ENCODE data around the gene CDKL1.

The CDKL1 gene

DNA sequence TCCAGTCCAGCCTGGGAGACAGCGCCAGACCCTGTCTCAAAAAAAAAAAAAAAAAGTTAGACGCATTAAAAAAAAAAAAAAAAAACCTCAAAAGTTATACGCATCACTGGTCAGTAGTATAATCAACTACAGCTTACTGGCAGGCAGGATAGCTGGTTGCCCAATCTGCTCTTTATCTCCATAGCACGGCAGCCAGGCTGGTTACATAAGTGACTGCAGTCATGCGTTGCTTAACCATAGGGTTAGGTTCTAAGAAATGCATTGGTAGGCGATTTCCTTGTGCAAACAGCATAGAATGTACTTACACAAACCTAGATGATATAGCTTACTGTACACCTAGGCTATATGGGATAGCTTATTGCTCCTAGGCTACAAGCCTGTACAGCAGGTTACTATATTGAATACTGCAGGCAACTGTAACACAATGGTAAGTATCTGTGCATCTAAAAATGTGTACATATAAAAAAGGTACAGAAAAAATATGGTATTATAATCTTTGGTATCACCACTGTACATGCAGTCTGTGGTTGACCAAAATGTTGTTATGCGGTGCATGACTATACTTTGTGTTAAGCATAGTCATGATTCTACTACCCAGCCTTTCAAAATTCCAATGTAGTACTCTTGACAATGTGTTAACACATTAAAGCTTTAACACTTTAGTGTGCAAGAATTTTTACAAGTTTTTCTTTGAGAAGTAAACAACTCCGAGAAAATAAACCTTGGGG, 92.8 kb downstream of the CDKL1 start:
- Histone ChIP-seq H3K36me3 (ENCODE audit: control insufficient read depth in 1 of 2, insufficient read depth in 2 of 2, low read depth in 1 of 2, low read length in 2 of 2) (peaks cover 0 to 3% of the 10 kb centered on the region in 2 experiments), H3K79me1 (replicated peaks; ENCODE audit: low read length, poor library complexity, severe bottlenecking) (peaks cover 9% of the 10 kb centered on the region), H3K18ac (ENCODE audit: low read depth in 1 of 2, low read length in 2 of 2) (no peak overlapping the region), H4K91ac (ENCODE audit: low read length) (no peak overlapping the region), H3K4me1 (ENCODE audit: control insufficient read depth, insufficient read depth, low read depth, low read length) (no peaks in the 10 kb centered on the region), H2BK120ac (ENCODE audit: low read depth, low read length) (no peak overlapping the region), H3K4me2 (ENCODE audit: low read length, poor library complexity, severe bottlenecking) (no peak overlapping the region), H2AFZ (ENCODE audit: low read depth, low read length) (no peak overlapping the region), H2BK5ac (ENCODE audit: low read depth, low read length, poor library complexity, severe bottlenecking) (no peak overlapping the region), H2BK12ac (ENCODE audit: low read length in 2 of 2) (no peak overlapping the region), H3K23ac (ENCODE audit: low read length in 2 of 2) (no peak overlapping the region), H2BK15ac (ENCODE audit: low read depth, poor library complexity, severe bottlenecking) (no peak overlapping the region), H2AK5ac (ENCODE audit: low read length, severe bottlenecking) (no peak overlapping the region), H4K8ac (ENCODE audit: low read length) (no peak overlapping the region), H3K9me3 (ENCODE audit: control insufficient read depth, low read length) (no peaks in the 10 kb centered on the region), H3K4me3 (ENCODE audit: insufficient read depth in 1 of 2, low read depth in 1 of 2, low read length in 2 of 2) (no peak overlapping the region), H3K27ac (ENCODE audit: low read length, poor library complexity, severe bottlenecking) (no peak overlapping the region), H3K4ac (ENCODE audit: low read depth in 1 of 2, low read length in 2 of 2) (no peak overlapping the region), H3K27me3 (ENCODE audit: control insufficient read depth in 1 of 2, insufficient read depth in 1 of 2, low read length in 2 of 2) (no peaks in the 10 kb centered on the region), H3K14ac (ENCODE audit: low read length in 2 of 2) (no peak overlapping the region), H3K9ac (ENCODE audit: low read length) (no peak overlapping the region)
- peak; percentile 45 for DNase-seq
- WGBS: 97% methylated on average over 6 of the region's 8 CpGs

DNA sequence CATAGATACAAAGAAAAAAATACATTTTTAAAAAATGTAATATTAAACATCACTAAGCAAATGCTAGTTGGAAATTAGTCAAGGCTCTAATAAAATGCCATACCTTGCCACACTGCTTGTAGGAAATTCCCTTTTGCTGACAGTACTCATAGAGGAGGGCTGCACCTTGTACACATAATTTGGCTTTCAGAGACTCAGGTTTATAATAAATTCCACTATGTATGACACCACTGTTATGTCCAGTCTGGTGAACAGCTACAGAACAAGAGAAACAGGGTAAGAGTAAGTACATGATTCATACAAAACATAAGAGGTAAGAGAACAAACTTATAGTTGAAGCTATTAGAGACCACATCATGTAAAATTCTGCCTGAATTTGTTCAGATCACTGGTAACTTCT, 94.8 kb downstream of the CDKL1 start:
- no peak overlapping the region for H2BK12ac ChIP-seq (ENCODE audit: low read length in 2 of 2)
- H4K91ac ChIP-seq (ENCODE audit: low read length): no peak overlapping the region
- no peak overlapping the region for H2BK120ac ChIP-seq (ENCODE audit: low read depth, low read length)
- H3K36me3 ChIP-seq (ENCODE audit: control insufficient read depth in 1 of 2, insufficient read depth in 2 of 2, low read depth in 1 of 2, low read length in 2 of 2): peaks cover 0 to 3% of the 10 kb centered on the region in 2 experiments
- no peak for DNase-seq
- H2AK5ac ChIP-seq (ENCODE audit: low read length, severe bottlenecking): no peak overlapping the region
- H3K23ac ChIP-seq (ENCODE audit: low read length in 2 of 2): no peak overlapping the region
- H3K4ac ChIP-seq (ENCODE audit: low read depth in 1 of 2, low read length in 2 of 2): no peak overlapping the region
- no peak overlapping the region for H2AFZ ChIP-seq (ENCODE audit: low read depth, low read length)
- peaks cover 12% of the 10 kb centered on the region for H3K79me1 ChIP-seq (replicated peaks; ENCODE audit: low read length, poor library complexity, severe bottlenecking)
- no peaks in the 10 kb centered on the region for H3K4me1 ChIP-seq (ENCODE audit: control insufficient read depth, insufficient read depth, low read depth, low read length)
- H2BK15ac ChIP-seq (ENCODE audit: low read depth, poor library complexity, severe bottlenecking): no peak overlapping the region
- H2BK5ac ChIP-seq (ENCODE audit: low read depth, low read length, poor library complexity, severe bottlenecking): no peak overlapping the region
- no peak overlapping the region for H3K4me3 ChIP-seq (ENCODE audit: insufficient read depth in 1 of 2, low read depth in 1 of 2, low read length in 2 of 2)
- H3K27ac ChIP-seq (ENCODE audit: low read length, poor library complexity, severe bottlenecking): no peak overlapping the region
- H3K4me2 ChIP-seq (ENCODE audit: low read length, poor library complexity, severe bottlenecking): no peak overlapping the region
- no peak overlapping the region for H3K18ac ChIP-seq (ENCODE audit: low read depth in 1 of 2, low read length in 2 of 2)
- no peak overlapping the region for H4K8ac ChIP-seq (ENCODE audit: low read length)
- H3K9me3 ChIP-seq (ENCODE audit: control insufficient read depth, low read length): no peaks in the 10 kb centered on the region
- no peak overlapping the region for H3K9ac ChIP-seq (ENCODE audit: low read length)
- H3K14ac ChIP-seq (ENCODE audit: low read length in 2 of 2): no peak overlapping the region
- no peaks in the 10 kb centered on the region for H3K27me3 ChIP-seq (ENCODE audit: control insufficient read depth in 1 of 2, insufficient read depth in 1 of 2, low read length in 2 of 2)

DNA sequence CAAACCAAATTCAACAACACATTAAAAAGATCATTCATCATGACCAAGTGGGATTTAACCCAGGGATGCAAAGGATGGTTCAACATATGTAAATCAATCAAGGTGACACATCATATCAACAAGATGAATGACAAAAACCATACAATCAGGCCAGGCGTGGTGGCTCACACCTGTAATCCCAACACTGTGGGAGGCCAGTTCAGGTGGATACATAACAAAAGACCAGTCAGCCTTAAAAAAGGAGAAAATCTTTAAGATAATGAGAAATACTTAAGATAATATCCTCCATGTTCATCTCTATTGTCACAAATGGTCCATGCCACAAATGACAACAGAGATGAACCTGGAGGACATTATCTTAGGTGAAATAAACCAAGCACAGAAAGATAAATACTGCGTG, 97.1 kb downstream of the CDKL1 start:
- H2AFZ ChIP-seq (ENCODE audit: low read depth, low read length): no peak overlapping the region
- H4K91ac ChIP-seq (ENCODE audit: low read length): no peak overlapping the region
- no peak overlapping the region for H3K4ac ChIP-seq (ENCODE audit: low read depth in 1 of 2, low read length in 2 of 2)
- H3K27me3 ChIP-seq (ENCODE audit: control insufficient read depth in 1 of 2, insufficient read depth in 1 of 2, low read length in 2 of 2): no peaks in the 10 kb centered on the region
- H2BK5ac ChIP-seq (ENCODE audit: low read depth, low read length, poor library complexity, severe bottlenecking): no peak overlapping the region
- H2BK120ac ChIP-seq (ENCODE audit: low read depth, low read length): no peak overlapping the region
- H3K9ac ChIP-seq (ENCODE audit: low read length): no peak overlapping the region
- H2BK15ac ChIP-seq (ENCODE audit: low read depth, poor library complexity, severe bottlenecking): no peak overlapping the region
- no peak overlapping the region for H3K18ac ChIP-seq (ENCODE audit: low read depth in 1 of 2, low read length in 2 of 2)
- DNase-seq: no peak
- no peak overlapping the region for H3K23ac ChIP-seq (ENCODE audit: low read length in 2 of 2)
- H3K14ac ChIP-seq (ENCODE audit: low read length in 2 of 2): no peak overlapping the region
- H3K27ac ChIP-seq (ENCODE audit: low read length, poor library complexity, severe bottlenecking): no peak overlapping the region
- no peaks in the 10 kb centered on the region for H3K9me3 ChIP-seq (ENCODE audit: control insufficient read depth, low read length)
- peaks cover 0 to 3% of the 10 kb centered on the region in 2 experiments for H3K36me3 ChIP-seq (ENCODE audit: control insufficient read depth in 1 of 2, insufficient read depth in 2 of 2, low read depth in 1 of 2, low read length in 2 of 2)
- H3K4me3 ChIP-seq (ENCODE audit: insufficient read depth in 1 of 2, low read depth in 1 of 2, low read length in 2 of 2): no peak overlapping the region
- H2AK5ac ChIP-seq (ENCODE audit: low read length, severe bottlenecking): no peak overlapping the region
- WGBS: 100% methylated on average over 2 of the region's 2 CpGs
- H3K4me1 ChIP-seq (ENCODE audit: control insufficient read depth, insufficient read depth, low read depth, low read length): no peaks in the 10 kb centered on the region
- no peak overlapping the region for H2BK12ac ChIP-seq (ENCODE audit: low read length in 2 of 2)
- H3K79me1 ChIP-seq (replicated peaks; ENCODE audit: low read length, poor library complexity, severe bottlenecking): peaks cover 7% of the 10 kb centered on the region
- no peak overlapping the region for H3K4me2 ChIP-seq (ENCODE audit: low read length, poor library complexity, severe bottlenecking)
- H4K8ac ChIP-seq (ENCODE audit: low read length): no peak overlapping the region

DNA sequence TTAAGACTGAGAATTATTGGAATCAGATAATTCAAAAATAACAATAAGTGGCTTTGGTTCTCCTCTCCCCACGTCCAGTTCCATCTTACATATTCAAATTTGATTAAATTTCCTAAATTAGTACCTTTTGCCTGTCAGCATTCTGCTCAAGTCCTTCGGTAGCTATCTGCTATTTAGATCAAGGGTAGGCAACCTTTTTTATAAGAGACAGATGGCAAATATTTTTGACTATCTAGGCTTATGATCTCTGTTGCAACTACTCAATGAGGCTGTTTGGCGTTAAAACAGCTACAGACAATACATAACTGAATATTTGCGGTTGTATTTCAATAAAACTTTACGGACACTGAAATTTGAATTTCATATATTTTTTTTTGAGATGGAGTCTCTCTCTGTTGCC, 106.4 kb downstream of the CDKL1 start:
- no peak overlapping the region for H2BK15ac ChIP-seq (ENCODE audit: low read depth, poor library complexity, severe bottlenecking)
- H3K4me3 ChIP-seq (ENCODE audit: insufficient read depth in 1 of 2, low read depth in 1 of 2, low read length in 2 of 2): no peak overlapping the region
- no peak for DNase-seq
- no peak overlapping the region for H3K4ac ChIP-seq (ENCODE audit: low read depth in 1 of 2, low read length in 2 of 2)
- H2AFZ ChIP-seq (ENCODE audit: low read depth, low read length): no peak overlapping the region
- H3K79me1 ChIP-seq (replicated peaks; ENCODE audit: low read length, poor library complexity, severe bottlenecking): no peaks in the 10 kb centered on the region
- H2BK120ac ChIP-seq (ENCODE audit: low read depth, low read length): no peak overlapping the region
- H3K27ac ChIP-seq (ENCODE audit: low read length, poor library complexity, severe bottlenecking): no peak overlapping the region
- no peak overlapping the region for H3K18ac ChIP-seq (ENCODE audit: low read depth in 1 of 2, low read length in 2 of 2)
- H3K4me1 ChIP-seq (ENCODE audit: control insufficient read depth, insufficient read depth, low read depth, low read length): no peaks in the 10 kb centered on the region
- no peak overlapping the region for H3K9ac ChIP-seq (ENCODE audit: low read length)
- H3K36me3 ChIP-seq (ENCODE audit: control insufficient read depth in 1 of 2, insufficient read depth in 2 of 2, low read depth in 1 of 2, low read length in 2 of 2): peaks cover 3 to 4% of the 10 kb centered on the region in 2 experiments
- no peak overlapping the region for H2BK12ac ChIP-seq (ENCODE audit: low read length in 2 of 2)
- H2AK5ac ChIP-seq (ENCODE audit: low read length, severe bottlenecking): no peak overlapping the region
- H3K4me2 ChIP-seq (ENCODE audit: low read length, poor library complexity, severe bottlenecking): no peak overlapping the region
- H3K27me3 ChIP-seq (ENCODE audit: control insufficient read depth in 1 of 2, insufficient read depth in 1 of 2, low read length in 2 of 2): no peaks in the 10 kb centered on the region
- H3K14ac ChIP-seq (ENCODE audit: low read length in 2 of 2): no peak overlapping the region
- peaks cover 9% of the 10 kb centered on the region for H3K9me3 ChIP-seq (ENCODE audit: control insufficient read depth, low read length)
- H4K91ac ChIP-seq (ENCODE audit: low read length): no peak overlapping the region
- no peak overlapping the region for H4K8ac ChIP-seq (ENCODE audit: low read length)
- WGBS: 88% methylated on average over 2 of the region's 5 CpGs
- H2BK5ac ChIP-seq (ENCODE audit: low read depth, low read length, poor library complexity, severe bottlenecking): no peak overlapping the region
- no peak overlapping the region for H3K23ac ChIP-seq (ENCODE audit: low read length in 2 of 2)
